AG09309 (cell line): ENCODE measurements around the gene C1GALT1C1L.

ENCODE experiments used
- DNase-seq: peaks from one replicate; pipeline ENCODE4 v3.0.0-alpha.2; 2010; ENCODE audit warnings: low read depth
- H3K4me3 ChIP-seq: 2 replicates; pipeline ENCODE4 v1.5.1; 2011; ENCODE audit warnings: mild to moderate bottlenecking, low read depth, low read length, moderate library complexity; ENCODE audit not compliant: control insufficient read depth
- TF ChIP-seq, protein P1 (sequence below): IDR thresholded peaks from 2 replicates; pipeline ENCODE4 v1.5.1; 2011; ENCODE audit warnings: mild to moderate bottlenecking, low read depth, low read length, inconsistent platforms; ENCODE audit not compliant: insufficient read depth, control insufficient read depth; ENCODE audit errors: missing control alignments

The C1GALT1C1L gene

DNA sequence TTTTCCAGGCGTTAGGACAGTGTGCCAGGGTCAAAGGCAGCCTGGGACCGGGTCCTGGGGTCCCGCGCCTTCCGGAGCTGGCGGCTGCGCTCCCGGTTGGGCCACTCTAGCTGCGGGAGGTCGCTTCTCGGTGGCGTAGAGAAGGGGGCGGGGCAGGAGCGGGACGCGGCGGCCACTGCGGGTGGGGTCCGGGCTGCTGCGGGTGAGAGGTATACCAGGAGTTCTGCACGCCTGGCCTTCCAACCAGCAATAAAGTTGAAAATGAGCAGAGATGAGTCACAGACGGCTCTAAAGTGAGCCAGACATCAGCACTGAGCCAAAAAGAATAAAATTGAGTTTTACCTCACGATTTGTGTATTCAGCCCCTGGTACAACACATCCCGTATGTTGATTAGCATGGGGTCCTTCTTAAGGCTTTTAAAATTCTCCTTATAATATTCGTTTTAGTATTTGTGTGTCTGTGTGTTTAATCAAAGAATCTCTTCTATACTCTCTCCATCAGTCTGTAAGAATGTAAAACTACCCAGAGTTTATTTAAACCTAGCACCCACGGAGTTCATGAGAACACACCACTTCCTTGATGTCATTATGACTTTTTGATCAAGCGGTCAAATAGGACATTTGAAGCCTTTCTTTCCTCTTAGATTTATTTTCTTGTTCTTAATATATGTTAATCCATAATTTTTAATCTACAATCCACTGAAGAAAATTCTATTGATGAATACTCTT, at the start of gene C1GALT1C1L:
Gene C1GALT1C1L, minus strand, starts transcription at position 108 of the 729 bp plus-strand sequence. Its CDS starts 107 bp downstream, at position 1.
- peak; percentile 10 for DNase-seq
- H3K4me3 ChIP-seq, result peak within 1 kb of the TSS; percentile 42
- TF ChIP-seq, protein P1, sequence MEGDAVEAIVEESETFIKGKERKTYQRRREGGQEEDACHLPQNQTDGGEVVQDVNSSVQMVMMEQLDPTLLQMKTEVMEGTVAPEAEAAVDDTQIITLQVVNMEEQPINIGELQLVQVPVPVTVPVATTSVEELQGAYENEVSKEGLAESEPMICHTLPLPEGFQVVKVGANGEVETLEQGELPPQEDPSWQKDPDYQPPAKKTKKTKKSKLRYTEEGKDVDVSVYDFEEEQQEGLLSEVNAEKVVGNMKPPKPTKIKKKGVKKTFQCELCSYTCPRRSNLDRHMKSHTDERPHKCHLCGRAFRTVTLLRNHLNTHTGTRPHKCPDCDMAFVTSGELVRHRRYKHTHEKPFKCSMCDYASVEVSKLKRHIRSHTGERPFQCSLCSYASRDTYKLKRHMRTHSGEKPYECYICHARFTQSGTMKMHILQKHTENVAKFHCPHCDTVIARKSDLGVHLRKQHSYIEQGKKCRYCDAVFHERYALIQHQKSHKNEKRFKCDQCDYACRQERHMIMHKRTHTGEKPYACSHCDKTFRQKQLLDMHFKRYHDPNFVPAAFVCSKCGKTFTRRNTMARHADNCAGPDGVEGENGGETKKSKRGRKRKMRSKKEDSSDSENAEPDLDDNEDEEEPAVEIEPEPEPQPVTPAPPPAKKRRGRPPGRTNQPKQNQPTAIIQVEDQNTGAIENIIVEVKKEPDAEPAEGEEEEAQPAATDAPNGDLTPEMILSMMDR, result no peak

DNA sequence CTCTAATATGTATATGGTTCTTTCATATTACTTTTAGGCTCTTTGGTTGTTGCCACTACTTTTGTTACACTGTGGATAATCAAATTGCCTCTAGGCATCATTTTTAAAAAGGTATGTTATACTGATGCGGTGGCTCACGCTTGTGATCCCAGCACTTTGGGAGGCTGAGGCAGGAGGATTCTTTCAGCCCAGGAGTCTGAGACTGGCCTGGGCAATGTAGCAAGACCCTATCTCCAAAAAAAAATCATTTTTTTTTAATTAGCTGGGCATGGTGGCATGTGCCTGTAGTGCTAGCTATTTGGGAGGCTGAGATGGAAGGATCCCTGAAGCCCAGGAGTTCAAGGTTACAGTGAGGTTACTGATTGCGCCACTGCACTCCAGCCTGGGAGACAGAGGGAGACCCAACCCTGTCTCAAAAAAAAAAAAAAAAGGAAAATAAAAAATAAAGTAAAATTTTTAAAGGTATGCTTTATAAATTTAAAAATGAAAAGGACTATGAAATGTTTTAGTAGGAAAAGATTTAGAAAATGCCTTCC, 49.5 kb upstream of the C1GALT1C1L start:
- TF ChIP-seq, protein P1, result no peak
- no peak for DNase-seq
- H3K4me3 ChIP-seq, result no peak overlapping the region

DNA sequence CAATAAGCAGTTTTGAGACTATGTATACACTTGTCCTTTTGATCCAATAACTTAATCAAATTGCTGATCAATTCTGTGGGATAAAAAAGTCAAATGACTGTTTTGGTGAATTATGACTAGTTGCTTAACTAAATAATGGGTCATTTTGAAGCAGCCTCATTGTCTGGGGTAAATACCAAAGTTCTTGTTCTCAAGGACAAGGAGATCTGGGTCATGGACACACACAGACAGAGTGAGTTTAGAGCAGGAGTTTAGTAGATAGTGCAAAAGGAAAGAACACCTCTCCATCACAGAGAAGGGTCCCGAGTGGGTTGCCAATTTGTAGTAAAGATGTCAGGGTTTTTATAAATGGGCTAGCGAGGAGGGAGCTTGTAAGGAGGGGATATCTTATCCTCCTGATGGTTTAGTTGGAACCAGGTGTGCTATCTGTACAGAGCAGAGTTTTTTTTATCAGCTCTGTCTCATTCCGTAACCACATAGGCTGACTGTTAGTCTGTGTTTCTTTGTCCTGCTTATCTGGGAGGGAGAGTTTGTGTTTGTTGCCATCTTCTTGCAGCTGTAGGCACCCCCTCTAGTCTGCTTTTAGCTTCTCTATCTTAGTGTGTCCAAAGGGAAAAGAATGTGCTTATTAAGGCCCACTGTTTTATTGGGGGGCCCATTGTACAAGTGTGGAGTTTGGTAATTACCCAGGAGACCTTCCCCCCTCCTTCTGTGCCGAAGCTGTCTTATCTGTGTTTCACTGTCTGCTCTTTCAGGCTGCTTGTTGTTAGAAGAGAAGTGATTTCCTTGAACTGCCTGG, 48.7 kb upstream of the C1GALT1C1L start:
- DNase-seq, result no peak
- H3K4me3 ChIP-seq, result no peak overlapping the region
- TF ChIP-seq, protein P1, result no peak

DNA sequence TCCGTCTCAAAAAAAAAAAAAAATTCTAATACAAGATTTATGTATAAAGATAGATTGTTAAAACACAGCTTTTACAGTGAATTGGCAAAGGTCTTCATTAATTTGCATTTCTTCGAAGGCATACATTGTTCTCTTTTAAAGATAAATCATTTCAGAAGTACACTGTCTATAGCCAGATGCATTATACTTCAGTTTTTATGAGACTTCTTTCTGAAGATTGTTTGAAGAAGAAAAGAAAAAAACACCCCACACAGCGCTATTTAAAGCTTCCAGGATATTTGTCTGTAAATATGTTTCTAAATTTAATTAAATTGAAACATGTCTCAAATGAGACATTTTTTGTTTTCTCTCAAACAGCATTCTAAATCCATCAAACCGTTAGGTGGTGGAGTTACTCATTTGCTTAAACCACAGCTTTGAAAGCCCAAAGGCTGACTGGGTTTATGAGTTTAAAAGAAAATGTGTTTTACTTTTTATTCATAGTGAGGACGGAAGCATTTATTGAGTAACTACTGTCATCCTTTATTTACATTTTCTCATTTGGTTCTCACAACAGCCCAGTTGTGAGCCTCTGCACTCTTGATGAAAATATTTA, 42.4 kb upstream of the C1GALT1C1L start:
- TF ChIP-seq, protein P1, result no peak
- no peak overlapping the region for H3K4me3 ChIP-seq
- no peak for DNase-seq

DNA sequence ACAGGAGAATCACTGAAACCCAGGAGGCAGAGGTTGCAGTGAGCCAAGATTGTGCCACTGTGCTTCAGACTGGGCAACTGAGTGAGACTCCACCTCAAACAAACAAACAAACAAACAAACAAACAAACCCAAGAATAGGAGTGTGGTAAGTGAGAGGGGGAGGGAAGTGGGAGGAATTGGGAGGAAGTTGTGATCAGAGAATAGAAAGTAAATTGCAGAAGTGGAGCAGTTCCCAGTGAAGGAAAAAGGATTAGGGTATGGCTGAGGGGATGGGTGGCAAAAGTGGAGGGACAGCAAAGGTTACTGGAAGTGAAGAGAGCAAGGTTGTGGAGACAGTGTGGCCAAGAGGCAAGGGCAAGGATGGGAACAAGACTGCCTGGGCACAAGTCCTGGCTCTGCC, 41.1 kb upstream of the C1GALT1C1L start:
- DNase-seq, result no peak
- TF ChIP-seq, protein P1, result no peak
- no peak overlapping the region for H3K4me3 ChIP-seq

DNA sequence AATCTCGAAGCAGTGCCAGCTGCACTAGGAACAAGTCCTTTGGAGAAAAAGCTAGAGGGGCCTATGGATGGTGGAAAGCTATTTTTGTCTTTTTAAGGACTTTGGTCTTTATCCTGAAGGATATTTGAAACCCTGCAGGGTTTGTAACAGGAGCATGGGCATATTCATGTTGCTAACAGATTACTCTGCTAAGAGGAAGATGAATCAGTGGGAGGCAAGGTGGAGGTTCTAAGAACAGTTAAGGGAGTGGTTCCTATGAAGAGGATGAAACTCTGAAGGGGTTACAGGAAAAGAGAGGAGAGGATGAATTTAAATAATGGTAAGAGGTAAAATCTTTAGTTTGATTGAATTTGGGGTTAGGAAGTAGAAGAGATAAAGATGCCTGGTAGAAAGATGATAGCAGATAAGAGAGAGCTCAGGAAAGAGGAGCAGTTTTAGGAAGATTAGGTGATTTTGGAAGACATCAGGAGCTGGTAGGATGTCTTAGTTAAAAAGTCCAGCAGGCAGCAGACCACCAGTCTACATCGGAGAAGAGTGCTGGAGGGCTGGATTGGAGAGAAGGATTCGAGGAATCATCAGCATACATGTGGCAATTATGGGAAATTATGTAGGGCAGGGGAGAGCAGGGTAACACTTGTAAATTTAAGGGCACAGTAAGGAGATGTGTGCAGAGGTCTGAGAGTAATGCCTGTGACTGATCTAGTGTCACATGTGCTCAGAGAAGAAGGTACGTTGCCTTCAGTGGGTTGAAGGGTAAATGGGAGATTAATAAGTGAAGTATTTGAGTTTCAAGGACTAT, 39.3 kb upstream of the C1GALT1C1L start:
- no peak for DNase-seq
- H3K4me3 ChIP-seq, result no peak overlapping the region
- TF ChIP-seq, protein P1, result no peak
